ENCODE data around the gene CCDC57. TPM values are rescaled to one million over a fixed set of nuclear protein-coding genes. Genes with fewer than 3 reads are reported as not detected.

Gene CCDC57
- total and polyA plus RNA-seq, 2 of the 8 experiments (the other 6 are each of a cell fraction or from before 2014, with no cell fraction given) = 8.4 to 12.9 TPM

- TF ChIP-seq CHD7 (IDR thresholded peaks at IDR 0.05; ENCODE audit: insufficient replicate concordance, low read length) (no peak), SRF (IDR thresholded peaks at IDR 0.05; ENCODE audit: low read depth, low read length) (no peak), TBP (IDR thresholded peaks at IDR 0.05; ENCODE audit: low read depth, low read length) (no peak), POLR2A (IDR thresholded peaks at IDR 0.05; ENCODE audit: control extremely low read depth in 1 of 2, low read depth in 2 of 2, low read length in 2 of 2) (no peak), ZNF274 (IDR thresholded peaks at IDR 0.05; ENCODE audit: borderline replicate concordance, extremely low read depth, low read length) (no peak), KDM1A (IDR thresholded peaks at IDR 0.05; ENCODE audit: borderline replicate concordance, low read length) (no peak), POU5F1 (IDR thresholded peaks at IDR 0.05; ENCODE audit: low read depth, low read length) (no peak), GTF2F1 (IDR thresholded peaks at IDR 0.05; ENCODE audit: borderline replicate concordance, low read depth, low read length) (no peak), MAX (IDR thresholded peaks at IDR 0.05) (no peak), SAP30 (IDR thresholded peaks at IDR 0.05; ENCODE audit: insufficient read depth, insufficient replicate concordance, low read length) (no peak), SP1 (IDR thresholded peaks at IDR 0.05; ENCODE audit: low read depth, low read length) (no peak), POLR2AphosphoS5 (IDR thresholded peaks at IDR 0.05; ENCODE audit: low read depth, low read length) (no peak), JUN (IDR thresholded peaks at IDR 0.05; ENCODE audit: low read depth, low read length) (no peak)
Measured at GRCh38 chr17:82114872-82115271, 97.8 kb downstream of the CCDC57 start (continued).
